MCF 10A (cell line): ENCODE data around the gene ZNF648. TPM values are rescaled to one million over a fixed set of nuclear protein-coding genes. Genes with fewer than 3 reads are reported as not detected.

Experiments used
- BruUV-seq: library from RNA; stranded (reverse); fragments of 400-500 nt; replicated peaks from 2 replicates; lab custom pipeline; 2021; lab: Mats Ljungman, UMichigan
- CTCF ChIA-PET: fragments of 300-600 bp; sonication (Branson Sonifier 250); formaldehyde crosslinking; extraction: SDS; loops from one replicate; lab custom pipeline; 2021; ENCODE audit warnings: antibody characterized with exemption, inconsistent platforms; lab: Yijun Ruan, JAX
- POLR2A ChIA-PET: fragments of 300-600, 350-650 bp; sonication (Branson Sonifier 250); formaldehyde crosslinking; extraction: SDS; loops from one replicate; lab custom pipeline; 2020; ENCODE audit warnings: antibody characterized with exemption, inconsistent platforms; lab: Yijun Ruan, JAX
- DNase-seq: peaks from one replicate; pipeline ENCODE4 v3.0.0-alpha.2; 2018; ENCODE audit not compliant: unreplicated experiment
- H3K27ac Mint-ChIP-seq: one replicate; pipeline ENCODE4 v1.8.0; 2022; ENCODE audit warnings: mild to moderate bottlenecking, low read depth, mixed read lengths; ENCODE audit not compliant: unreplicated experiment
- H3K27me3 Mint-ChIP-seq: one replicate; pipeline ENCODE4 v1.8.0; 2022; ENCODE audit warnings: mixed read lengths; ENCODE audit not compliant: insufficient read depth, unreplicated experiment
- H3K36me3 Mint-ChIP-seq: one replicate; pipeline ENCODE4 v1.8.0; 2022; ENCODE audit warnings: mild to moderate bottlenecking, moderate library complexity, mixed read lengths; ENCODE audit not compliant: insufficient read depth, unreplicated experiment
- H3K4me1 Mint-ChIP-seq: one replicate; pipeline ENCODE4 v1.8.0; 2022; ENCODE audit warnings: mixed read lengths; ENCODE audit not compliant: insufficient read depth, unreplicated experiment
- H3K4me3 Mint-ChIP-seq: one replicate; pipeline ENCODE4 v1.8.0; 2022; ENCODE audit warnings: mild to moderate bottlenecking, moderate library complexity, mixed read lengths; ENCODE audit not compliant: unreplicated experiment
- H3K9me3 Mint-ChIP-seq: one replicate; pipeline ENCODE4 v1.8.0; 2022; ENCODE audit warnings: mixed read lengths; ENCODE audit not compliant: unreplicated experiment
- intact Hi-C: fragments of 100-400 bp; cut with micrococcal nuclease; formaldehyde crosslinking; loops from 2 replicates; pipeline ENCODE4 v1.14.1; 2022
- total RNA-seq: library from RNA; stranded (reverse); gene quantifications from 2 replicates; pipeline ENCODE4 v1.2.3, GENCODE V29; 2022
- TF ChIP-seq, protein P1 (sequence below): fragments of 200-600 bp; IDR thresholded peaks from one replicate; pipeline ENCODE4 v1.8.0; 2022; ENCODE audit warnings: antibody characterized with exemption, mild to moderate bottlenecking; ENCODE audit not compliant: unreplicated experiment

The ZNF648 gene
- total RNA-seq, 1 experiment from 2014 or later: not detected

DNA sequence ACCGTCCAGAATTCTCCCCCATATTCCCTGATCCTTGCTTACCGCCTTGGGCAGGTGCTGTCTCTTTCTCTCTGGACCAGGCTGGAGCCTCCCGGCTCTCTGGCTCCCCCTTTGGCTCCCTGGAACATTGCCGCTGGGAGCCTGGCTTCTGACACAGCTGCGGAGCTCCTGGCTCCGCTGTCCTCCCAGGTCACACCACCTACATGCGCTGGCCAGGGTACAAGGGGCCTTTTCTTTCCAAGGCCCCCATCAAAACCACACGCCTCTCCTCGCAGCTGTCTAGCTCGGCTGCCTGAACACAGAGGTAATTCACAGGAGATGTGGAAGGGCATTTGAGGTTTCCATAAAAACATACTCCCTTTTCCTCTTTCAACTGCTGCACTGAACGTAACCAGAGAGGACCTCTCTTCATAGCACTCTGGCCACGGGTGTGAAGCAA is 7.5 kb upstream of the ZNF648 start:
- no TSS peak for BruUV-seq
- Mint-ChIP-seq H3K4me3 (no peak overlapping the region), H3K36me3 (no peaks in the 10 kb centered on the region), H3K4me1 (no peaks in the 10 kb centered on the region), H3K27ac (no peak overlapping the region), H3K9me3 (peaks cover 2% of the 10 kb centered on the region), H3K27me3 (no peaks in the 10 kb centered on the region)
- intact Hi-C loops: no loop called here
- DNase-seq: peak; percentile 81
- ChIA-PET CTCF (interaction anchor here (0.5 to 7.5 kb wide), 38 partner anchors 10 to 1188 kb away, joined by 3 to 88 read pairs (median 3); no protein-coding TSS in a partner anchor), POLR2A (interaction anchor here (0.5 kb wide), 1 partner anchor 230 kb away, joined by 5 read pairs; no protein-coding TSS in a partner anchor)
- TF ChIP-seq, protein P1, sequence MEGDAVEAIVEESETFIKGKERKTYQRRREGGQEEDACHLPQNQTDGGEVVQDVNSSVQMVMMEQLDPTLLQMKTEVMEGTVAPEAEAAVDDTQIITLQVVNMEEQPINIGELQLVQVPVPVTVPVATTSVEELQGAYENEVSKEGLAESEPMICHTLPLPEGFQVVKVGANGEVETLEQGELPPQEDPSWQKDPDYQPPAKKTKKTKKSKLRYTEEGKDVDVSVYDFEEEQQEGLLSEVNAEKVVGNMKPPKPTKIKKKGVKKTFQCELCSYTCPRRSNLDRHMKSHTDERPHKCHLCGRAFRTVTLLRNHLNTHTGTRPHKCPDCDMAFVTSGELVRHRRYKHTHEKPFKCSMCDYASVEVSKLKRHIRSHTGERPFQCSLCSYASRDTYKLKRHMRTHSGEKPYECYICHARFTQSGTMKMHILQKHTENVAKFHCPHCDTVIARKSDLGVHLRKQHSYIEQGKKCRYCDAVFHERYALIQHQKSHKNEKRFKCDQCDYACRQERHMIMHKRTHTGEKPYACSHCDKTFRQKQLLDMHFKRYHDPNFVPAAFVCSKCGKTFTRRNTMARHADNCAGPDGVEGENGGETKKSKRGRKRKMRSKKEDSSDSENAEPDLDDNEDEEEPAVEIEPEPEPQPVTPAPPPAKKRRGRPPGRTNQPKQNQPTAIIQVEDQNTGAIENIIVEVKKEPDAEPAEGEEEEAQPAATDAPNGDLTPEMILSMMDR: peak; percentile 94

DNA sequence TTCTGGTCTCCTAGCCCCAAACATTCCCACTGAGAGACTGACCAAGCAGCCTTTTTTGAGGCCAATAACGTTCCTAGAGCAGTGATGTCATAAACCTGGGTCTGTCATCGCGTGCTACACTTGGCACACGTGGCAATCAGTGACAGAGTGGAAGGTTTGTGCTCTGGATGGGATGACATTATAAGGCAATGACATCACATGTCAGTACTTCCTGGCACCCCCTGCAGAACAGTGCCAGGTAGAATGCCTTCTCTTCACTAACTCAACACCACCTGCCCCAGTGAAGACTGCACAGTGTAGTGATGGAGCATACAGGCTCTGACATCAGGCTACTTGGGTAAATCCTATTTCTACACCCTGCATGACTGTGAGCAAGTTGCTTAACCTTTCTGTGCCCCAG is 5.4 kb upstream of the ZNF648 start:
- H3K36me3 Mint-ChIP-seq: no peaks in the 10 kb centered on the region
- DNase-seq: no peak
- peaks cover 4% of the 10 kb centered on the region for H3K27me3 Mint-ChIP-seq
- no peaks in the 10 kb centered on the region for H3K4me1 Mint-ChIP-seq
- H3K9me3 Mint-ChIP-seq: peaks cover 8% of the 10 kb centered on the region
- CTCF ChIA-PET: interaction anchor here (0.6 to 7.5 kb wide), 9 partner anchors 8 to 588 kb away, joined by 3 to 88 read pairs (median 6); no protein-coding TSS in a partner anchor
- H3K4me3 Mint-ChIP-seq: no peak overlapping the region
- H3K27ac Mint-ChIP-seq: no peak overlapping the region
- POLR2A ChIA-PET: no interaction called here
- intact Hi-C loops: no loop called here
- BruUV-seq: no TSS peak
- TF ChIP-seq, protein P1: no peak

DNA sequence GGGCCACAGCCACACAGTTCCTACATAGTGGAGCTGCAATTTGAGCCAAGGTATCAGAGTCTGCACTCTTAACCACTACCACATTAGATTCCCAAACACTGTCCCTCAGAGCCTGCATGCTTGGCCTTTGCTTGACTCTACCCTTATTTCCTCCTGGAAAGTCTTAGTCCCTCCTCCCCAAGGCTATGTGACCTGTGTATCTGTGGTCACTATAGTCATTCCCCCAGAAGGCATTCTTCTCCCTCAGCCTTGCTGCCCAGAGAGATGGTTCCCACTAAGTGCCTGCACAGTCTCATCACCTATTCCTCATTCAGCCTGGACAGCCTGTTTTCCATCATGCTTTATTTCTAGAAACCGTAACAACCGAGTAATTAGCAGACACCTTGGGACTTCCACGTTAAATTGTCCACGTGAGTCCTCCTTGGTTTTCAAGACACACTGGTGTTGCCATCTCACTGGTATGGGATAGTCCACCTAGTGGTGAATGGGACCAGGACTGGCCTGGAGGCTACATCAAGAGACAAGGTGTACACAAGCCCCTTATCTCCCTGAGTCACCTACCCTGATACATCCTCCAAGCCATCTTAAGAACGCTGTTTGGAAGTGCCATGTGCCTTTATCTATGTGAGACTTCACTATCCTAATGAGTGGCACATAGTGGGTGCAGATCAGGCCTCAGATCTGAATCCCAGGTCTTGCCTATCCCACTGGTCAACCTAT is 3.8 kb upstream of the ZNF648 start:
- intact Hi-C loops: no loop called here
- no peak for DNase-seq
- TF ChIP-seq, protein P1: no peak
- no peak overlapping the region for H3K27ac Mint-ChIP-seq
- ChIA-PET POLR2A (no interaction called here), CTCF (interaction anchor here (0.7 to 7.5 kb wide), 7 partner anchors 11 to 586 kb away, joined by 3 to 88 read pairs (median 4); no protein-coding TSS in a partner anchor)
- H3K4me3 Mint-ChIP-seq: no peak overlapping the region
- H3K36me3 Mint-ChIP-seq: no peaks in the 10 kb centered on the region
- peaks cover 8% of the 10 kb centered on the region for H3K9me3 Mint-ChIP-seq
- no peaks in the 10 kb centered on the region for H3K4me1 Mint-ChIP-seq
- peaks cover 19% of the 10 kb centered on the region for H3K27me3 Mint-ChIP-seq
- BruUV-seq: no TSS peak

DNA sequence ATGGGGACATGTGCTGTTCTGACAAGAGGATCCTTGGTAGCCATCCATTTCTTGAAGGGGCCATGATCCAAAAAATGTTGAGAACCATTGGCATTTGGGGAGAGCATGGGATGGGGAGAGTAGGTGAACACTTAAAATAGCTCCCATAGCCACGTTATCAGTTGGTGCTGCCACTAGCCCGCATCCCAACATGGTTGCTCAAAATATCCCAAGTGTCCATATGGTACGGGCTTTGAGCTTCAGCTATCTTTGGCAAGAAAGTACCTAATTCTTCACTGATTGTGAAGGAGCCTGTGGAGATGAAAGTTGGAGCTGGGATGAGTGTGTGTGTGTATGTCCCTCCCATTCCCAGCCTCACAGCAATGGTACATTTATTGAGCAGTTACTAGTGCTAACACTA is 3.1 kb upstream of the ZNF648 start:
- H3K27ac Mint-ChIP-seq: no peak overlapping the region
- H3K4me1 Mint-ChIP-seq: no peaks in the 10 kb centered on the region
- peaks cover 19% of the 10 kb centered on the region for H3K27me3 Mint-ChIP-seq
- ChIA-PET CTCF (interaction anchor here (0.6 to 1.9 kb wide), 7 partner anchors 10 to 586 kb away, joined by 3 to 7 read pairs (median 4); partner anchors contain the start of gene CACNA1E), POLR2A (interaction anchor here (0.6 to 0.8 kb wide), 2 partner anchors 95 to 346 kb away, joined by 3 read pairs; no protein-coding TSS in a partner anchor)
- no peak for DNase-seq
- intact Hi-C loops: no loop called here
- no TSS peak for BruUV-seq
- H3K9me3 Mint-ChIP-seq: peaks cover 8% of the 10 kb centered on the region
- no peak overlapping the region for H3K4me3 Mint-ChIP-seq
- H3K36me3 Mint-ChIP-seq: no peaks in the 10 kb centered on the region
- TF ChIP-seq, protein P1: no peak
